ACHN (cell line): Measurements from ENCODE around the gene DOCK11.
"Not testable (repeated sequence)": the region's sequence is repeated elsewhere in the genome, so short reads cannot be mapped to it uniquely, and the experiment has no call there.

Experiments
- DNase-seq: peaks from one replicate; pipeline ENCODE4 v3.0.0-alpha.2; 2015
- in situ Hi-C: cut with HindIII; loops from 2 replicates; pipeline ENCODE4 v1.10.0; 2017; ENCODE audit warnings: low sequenced_read_pairs, low pct_ligation_motif_present, low pct_unique_long_range_greater_than_20kb

The DOCK11 gene

GRCh38 chrX:118554511-118554910 lies 58.9 kb downstream of the DOCK11 start:
- no peak for DNase-seq
- in situ Hi-C loops = no loop called here

- in situ Hi-C loops = no loop called here
- DNase-seq = no peak
These were observed 63.3 kb downstream of the DOCK11 start for GRCh38 chrX:118558926-118559325.

- in situ Hi-C loops = no loop called here
- DNase-seq = no peak
These were observed 64.9 kb downstream of the DOCK11 start for GRCh38 chrX:118560489-118560888.

GRCh38 chrX:118562582-118563164 lies 67.1 kb downstream of the DOCK11 start:
- no peak for DNase-seq
- in situ Hi-C loops = no loop called here

- in situ Hi-C loops = no loop called here
These were observed 68.9 kb downstream of the DOCK11 start for GRCh38 chrX:118564498-118564897.

GRCh38 chrX:118565853-118566252 lies 70.2 kb downstream of the DOCK11 start:
- DNase-seq = no peak
- in situ Hi-C loops = no loop called here

More at GRCh38 chrX:118564498-118564897, 68.9 kb downstream of the DOCK11 start:
- no peak for DNase-seq

- in situ Hi-C loops = no loop called here
- DNase-seq = no peak
These were observed 70.7 kb downstream of the DOCK11 start for GRCh38 chrX:118566359-118566758.

- DNase-seq = no peak
- in situ Hi-C loops = no loop called here
These were observed 74.1 kb downstream of the DOCK11 start for GRCh38 chrX:118569676-118570075.

GRCh38 chrX:118570209-118570608 lies 74.6 kb downstream of the DOCK11 start:
- DNase-seq = no peak
- in situ Hi-C loops = no loop called here

GRCh38 chrX:118571836-118572235 lies 76.2 kb downstream of the DOCK11 start:
- in situ Hi-C loops = no loop called here
- DNase-seq = no peak

- in situ Hi-C loops = no loop called here
These were observed 79.1 kb downstream of the DOCK11 start for GRCh38 chrX:118574666-118575065.

GRCh38 chrX:118577041-118577440 lies 81.4 kb downstream of the DOCK11 start:
- in situ Hi-C loops = no loop called here
- no peak for DNase-seq

More at GRCh38 chrX:118574666-118575065, 79.1 kb downstream of the DOCK11 start:
- DNase-seq = peak; percentile 16

GRCh38 chrX:118579417-118579816 lies 83.8 kb downstream of the DOCK11 start:
- in situ Hi-C loops = no loop called here
- no peak for DNase-seq

GRCh38 chrX:118582926-118583325 lies 87.3 kb downstream of the DOCK11 start:
- in situ Hi-C loops, DNase-seq: not testable (repeated sequence)

GRCh38 chrX:118583781-118584180 lies 88.2 kb downstream of the DOCK11 start:
- DNase-seq = no peak
- in situ Hi-C loops = no loop called here

GRCh38 chrX:118585296-118585695 lies 89.7 kb downstream of the DOCK11 start:
- no peak for DNase-seq
- in situ Hi-C loops = no loop called here

GRCh38 chrX:118586206-118586605 lies 90.6 kb downstream of the DOCK11 start:
- DNase-seq, in situ Hi-C loops: not testable (repeated sequence)

GRCh38 chrX:118588715-118589114 lies 93.1 kb downstream of the DOCK11 start:
- no peak for DNase-seq

GRCh38 chrX:118589227-118589626 lies 93.6 kb downstream of the DOCK11 start:
- in situ Hi-C loops = no loop called here
- DNase-seq = no peak

More at GRCh38 chrX:118588715-118589114, 93.1 kb downstream of the DOCK11 start:
- in situ Hi-C loops = no loop called here

GRCh38 chrX:118593407-118593806 lies 97.8 kb downstream of the DOCK11 start:
- in situ Hi-C loops = no loop called here
- no peak for DNase-seq
